ENCODE data around the gene PAK1.
"Not testable (repeated sequence)": the region's sequence is repeated elsewhere in the genome, so short reads cannot be mapped to it uniquely, and the experiment has no call there.

The PAK1 gene

DNA sequence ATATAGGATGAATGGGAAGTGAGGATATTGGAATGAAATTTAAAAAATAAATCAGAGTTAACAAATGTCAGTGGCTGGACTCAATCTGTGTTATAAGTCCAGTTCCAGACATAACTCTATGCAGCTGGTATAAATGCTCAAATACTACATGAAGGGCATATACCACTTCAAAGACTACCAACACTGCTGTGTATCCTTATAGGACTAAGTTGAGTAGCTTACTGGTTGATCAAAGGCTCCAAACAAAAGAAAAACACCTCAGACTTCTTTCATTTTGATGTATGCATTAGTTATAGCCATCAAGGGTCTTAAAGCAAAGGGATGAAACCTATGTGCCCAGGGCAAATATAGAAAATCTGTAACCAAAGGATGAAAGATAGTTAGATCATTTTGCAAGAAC lies 86.2 kb downstream of the PAK1 start:
- TF ChIP-seq, protein P1, sequence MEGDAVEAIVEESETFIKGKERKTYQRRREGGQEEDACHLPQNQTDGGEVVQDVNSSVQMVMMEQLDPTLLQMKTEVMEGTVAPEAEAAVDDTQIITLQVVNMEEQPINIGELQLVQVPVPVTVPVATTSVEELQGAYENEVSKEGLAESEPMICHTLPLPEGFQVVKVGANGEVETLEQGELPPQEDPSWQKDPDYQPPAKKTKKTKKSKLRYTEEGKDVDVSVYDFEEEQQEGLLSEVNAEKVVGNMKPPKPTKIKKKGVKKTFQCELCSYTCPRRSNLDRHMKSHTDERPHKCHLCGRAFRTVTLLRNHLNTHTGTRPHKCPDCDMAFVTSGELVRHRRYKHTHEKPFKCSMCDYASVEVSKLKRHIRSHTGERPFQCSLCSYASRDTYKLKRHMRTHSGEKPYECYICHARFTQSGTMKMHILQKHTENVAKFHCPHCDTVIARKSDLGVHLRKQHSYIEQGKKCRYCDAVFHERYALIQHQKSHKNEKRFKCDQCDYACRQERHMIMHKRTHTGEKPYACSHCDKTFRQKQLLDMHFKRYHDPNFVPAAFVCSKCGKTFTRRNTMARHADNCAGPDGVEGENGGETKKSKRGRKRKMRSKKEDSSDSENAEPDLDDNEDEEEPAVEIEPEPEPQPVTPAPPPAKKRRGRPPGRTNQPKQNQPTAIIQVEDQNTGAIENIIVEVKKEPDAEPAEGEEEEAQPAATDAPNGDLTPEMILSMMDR (IDR thresholded peaks at IDR 0.05; ENCODE audit: extremely low read depth, insufficient read depth, missing control alignments): no peak
- no peak for DNase-seq (ENCODE audit: low spot score)
- in situ Hi-C loops (cut with MboI; ENCODE audit: low pct_unique_long_range_greater_than_20kb, low sequenced_read_pairs, unreplicated experiment): no loop called here

DNA sequence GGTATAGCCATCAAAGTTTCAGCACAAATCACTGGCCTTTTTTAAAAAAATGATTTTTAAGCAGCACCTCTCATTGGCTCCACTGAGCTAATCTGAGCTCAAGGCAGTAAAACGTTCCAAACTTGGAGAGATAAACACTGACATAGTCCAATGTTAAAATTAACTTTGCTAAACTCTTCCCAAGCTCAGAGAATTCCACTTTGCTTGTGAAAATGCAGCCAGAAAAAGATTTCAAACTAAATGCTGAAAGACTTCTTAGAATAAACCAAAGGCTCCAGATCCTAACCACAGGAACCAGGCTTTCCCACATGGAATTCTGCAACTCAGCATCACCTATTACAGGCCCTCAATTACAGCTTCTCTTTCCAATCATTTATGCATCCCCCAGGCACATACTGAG lies 87.7 kb downstream of the PAK1 start:
- TF ChIP-seq, protein P1 (IDR thresholded peaks at IDR 0.05; ENCODE audit: extremely low read depth, insufficient read depth, missing control alignments): no peak
- in situ Hi-C loops (cut with MboI; ENCODE audit: low pct_unique_long_range_greater_than_20kb, low sequenced_read_pairs, unreplicated experiment): no loop called here
- no peak for DNase-seq (ENCODE audit: low spot score)

DNA sequence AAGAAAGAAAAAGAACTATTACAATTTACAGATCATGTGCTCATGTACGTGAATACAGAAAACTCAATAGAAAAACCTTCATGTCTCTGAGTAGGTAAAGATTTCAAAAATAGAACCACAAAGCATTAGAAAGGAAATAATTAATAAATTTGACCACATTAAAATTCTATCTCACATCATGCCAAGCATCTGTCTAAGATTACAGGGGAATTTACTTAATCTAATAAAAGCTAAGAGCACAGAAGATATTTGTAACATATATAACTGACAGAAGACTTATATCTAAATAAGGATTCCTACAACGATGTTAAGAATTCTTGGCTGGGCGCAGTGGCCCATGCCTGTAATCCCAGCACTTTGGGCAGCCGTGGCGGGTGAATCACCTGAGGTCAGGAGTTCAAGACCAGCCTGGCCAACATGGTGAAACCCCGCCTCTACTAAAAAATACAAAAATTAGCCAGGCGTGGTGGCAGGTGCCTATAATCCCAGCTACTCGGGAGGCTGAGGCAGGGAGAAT lies 88.6 kb downstream of the PAK1 start:
- in situ Hi-C loops (cut with MboI; ENCODE audit: low pct_unique_long_range_greater_than_20kb, low sequenced_read_pairs, unreplicated experiment); DNase-seq (ENCODE audit: low spot score): not testable (repeated sequence)

- TF ChIP-seq, protein P1 (IDR thresholded peaks at IDR 0.05; ENCODE audit: extremely low read depth, insufficient read depth, missing control alignments): no peak
- DNase-seq (ENCODE audit: low spot score): no peak
- in situ Hi-C loops (cut with MboI; ENCODE audit: low pct_unique_long_range_greater_than_20kb, low sequenced_read_pairs, unreplicated experiment): no loop called here
These were observed 89.3 kb downstream of the PAK1 start for GRCh38 chr11:77384571-77384970.

- DNase-seq (ENCODE audit: low spot score); in situ Hi-C loops (cut with MboI; ENCODE audit: low pct_unique_long_range_greater_than_20kb, low sequenced_read_pairs, unreplicated experiment): not testable (repeated sequence)
These were observed 90.5 kb downstream of the PAK1 start for GRCh38 chr11:77383349-77383748.

DNA sequence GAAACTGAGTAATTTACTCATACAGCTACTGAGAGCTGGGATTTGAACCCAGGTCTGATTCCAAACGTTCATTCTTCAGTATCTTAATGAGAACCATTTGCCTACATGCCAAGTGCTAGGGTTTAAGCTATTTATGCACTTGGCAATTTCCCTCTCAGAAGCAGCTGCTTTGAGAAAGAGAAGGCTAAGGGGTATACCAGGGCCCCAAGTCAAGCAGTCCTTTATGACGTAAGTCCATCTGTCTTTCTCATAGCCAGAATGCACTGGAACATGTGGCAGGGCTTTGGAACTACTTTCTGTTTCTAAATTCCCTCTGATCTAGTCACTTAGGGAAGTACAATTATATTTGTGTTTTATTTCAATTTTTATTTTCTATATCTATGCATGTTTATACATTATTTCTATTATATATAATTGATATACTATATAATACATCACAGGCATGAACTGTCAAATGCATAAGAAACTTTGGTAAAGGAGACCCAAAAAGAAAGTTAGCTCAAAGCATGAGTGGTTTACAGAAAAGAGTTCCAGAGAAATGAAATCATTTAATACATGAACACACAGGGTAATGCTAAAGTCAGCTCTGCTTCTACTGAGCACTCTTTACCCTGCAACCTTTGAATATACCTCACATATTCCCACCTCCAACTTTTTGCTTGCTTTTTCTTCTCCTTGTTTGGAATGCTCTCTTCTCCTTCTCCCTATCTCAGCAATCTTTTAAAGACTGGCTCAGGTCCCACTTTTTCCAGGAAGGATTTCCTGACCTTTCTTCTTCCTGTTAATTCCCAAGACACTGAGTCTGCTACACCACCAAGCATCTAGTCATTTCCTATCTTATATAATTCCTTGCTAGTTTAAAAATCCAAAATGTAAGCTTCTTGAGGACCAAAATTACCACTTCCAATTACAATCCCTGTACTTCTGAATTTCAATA lies 91.9 kb downstream of the PAK1 start:
- in situ Hi-C loops (cut with MboI; ENCODE audit: low pct_unique_long_range_greater_than_20kb, low sequenced_read_pairs, unreplicated experiment): no loop called here
- DNase-seq (ENCODE audit: low spot score): no peak
- TF ChIP-seq, protein P1 (IDR thresholded peaks at IDR 0.05; ENCODE audit: extremely low read depth, insufficient read depth, missing control alignments): no peak

GRCh38 chr11:77379934-77380333 lies 94.0 kb downstream of the PAK1 start:
- TF ChIP-seq, protein P1 (IDR thresholded peaks at IDR 0.05; ENCODE audit: extremely low read depth, insufficient read depth, missing control alignments): no peak
- in situ Hi-C loops (cut with MboI; ENCODE audit: low pct_unique_long_range_greater_than_20kb, low sequenced_read_pairs, unreplicated experiment): no loop called here
- DNase-seq (ENCODE audit: low spot score): no peak
